GM23248 (cell line): ENCODE data around the gene KCTD10.

ENCODE experiments used
- EZH2 ChIP-seq: fragments of 200-600 bp; sonication (generic); IDR thresholded peaks from 2 replicates; pipeline ENCODE4 v1.6.1; 2018; ENCODE audit warnings: antibody characterized with exemption, mild to moderate bottlenecking; ENCODE audit not compliant: insufficient read depth, poor library complexity, severe bottlenecking
- EZH2phosphoT487 ChIP-seq: fragments of 200-600 bp; sonication (generic); IDR thresholded peaks from 2 replicates; pipeline ENCODE4 v1.6.1; 2018; ENCODE audit warnings: antibody characterized with exemption, moderate library complexity, mild to moderate bottlenecking, low read depth; ENCODE audit not compliant: insufficient read depth

- TF ChIP-seq EZH2: no peak
- no peak for TF ChIP-seq EZH2phosphoT487
These were observed 46.9 kb downstream of the KCTD10 start for GRCh38 chr12:109430244-109430643.
